Transverse colon (tissue), 3 donors: Measurements from ENCODE around the gene DSEL.

ENCODE experiments used
- CTCF ChIP-seq, 5 experiments: fragments of 200-600 bp in 3 of 5; fragments of 450-650 bp in 2 of 5; sonication (generic) in 3 of 5; IDR thresholded peaks; 1 replicate in 2 of 5; 2 replicates in 3 of 5; pipeline ENCODE4 v1.5.1; 2016 to 2017; ENCODE audit warnings: antibody characterized with exemption in 5 of 5, inconsistent platforms in 3 of 5, mild to moderate bottlenecking in 2 of 5, moderate library complexity in 1 of 5
- POLR2A ChIP-seq: fragments of 450-650 bp; IDR thresholded peaks from one replicate; pipeline ENCODE4 v1.6.1; 2016; ENCODE audit warnings: antibody characterized with exemption, mild to moderate bottlenecking, moderate library complexity

DNA sequence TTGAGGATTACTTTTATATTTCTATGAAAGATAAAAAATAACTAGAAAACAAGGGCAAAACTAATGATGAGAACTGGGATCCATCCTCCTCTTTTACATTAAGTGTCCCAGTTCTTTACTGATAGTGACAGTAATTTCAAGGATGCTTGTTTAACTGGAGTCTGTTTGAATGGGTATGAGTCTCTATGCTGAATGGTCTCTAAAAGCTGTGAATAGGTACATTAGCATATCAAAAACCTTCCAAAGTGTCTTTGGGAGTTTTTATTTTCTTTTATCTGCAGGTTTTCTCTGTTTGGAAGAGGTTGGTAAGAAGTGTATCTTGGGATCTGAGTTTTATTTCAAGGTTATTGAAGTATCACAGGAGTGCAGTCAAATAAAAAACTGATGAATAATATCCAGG lies 30.0 kb downstream of the DSEL start:
- TF ChIP-seq CTCF (IDR thresholded peaks at IDR 0.05) (no peak), POLR2A (no peak)
